GM18861 (cell line): Measurements from ENCODE around the gene NXPE4.

Experiments used
- ATAC-seq: cut with Tn5 transposase; IDR thresholded peaks from one replicate; pipeline ENCODE4 v1.9.1; 2021; ENCODE audit not compliant: unreplicated experiment

The NXPE4 gene

DNA sequence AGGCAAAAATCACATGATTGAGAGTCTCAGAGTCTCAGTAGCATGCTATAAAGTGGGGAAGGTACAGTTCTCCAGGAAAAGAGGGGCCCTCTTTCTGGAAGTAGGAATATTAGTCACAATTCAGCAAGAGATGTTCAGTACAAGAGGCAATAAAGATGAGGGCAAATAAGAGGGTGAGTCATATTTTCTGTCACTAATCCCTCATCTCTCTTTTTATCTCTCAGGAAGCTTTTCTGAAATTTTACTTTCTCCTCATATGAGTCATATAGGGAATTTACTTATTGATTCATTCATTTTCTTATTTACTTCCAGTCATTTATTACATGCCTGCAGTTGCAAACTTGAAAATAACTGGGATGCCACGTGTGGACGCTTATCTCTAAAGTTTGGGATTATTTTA lies 32.5 kb downstream of the NXPE4 start:
- no peak for ATAC-seq

DNA sequence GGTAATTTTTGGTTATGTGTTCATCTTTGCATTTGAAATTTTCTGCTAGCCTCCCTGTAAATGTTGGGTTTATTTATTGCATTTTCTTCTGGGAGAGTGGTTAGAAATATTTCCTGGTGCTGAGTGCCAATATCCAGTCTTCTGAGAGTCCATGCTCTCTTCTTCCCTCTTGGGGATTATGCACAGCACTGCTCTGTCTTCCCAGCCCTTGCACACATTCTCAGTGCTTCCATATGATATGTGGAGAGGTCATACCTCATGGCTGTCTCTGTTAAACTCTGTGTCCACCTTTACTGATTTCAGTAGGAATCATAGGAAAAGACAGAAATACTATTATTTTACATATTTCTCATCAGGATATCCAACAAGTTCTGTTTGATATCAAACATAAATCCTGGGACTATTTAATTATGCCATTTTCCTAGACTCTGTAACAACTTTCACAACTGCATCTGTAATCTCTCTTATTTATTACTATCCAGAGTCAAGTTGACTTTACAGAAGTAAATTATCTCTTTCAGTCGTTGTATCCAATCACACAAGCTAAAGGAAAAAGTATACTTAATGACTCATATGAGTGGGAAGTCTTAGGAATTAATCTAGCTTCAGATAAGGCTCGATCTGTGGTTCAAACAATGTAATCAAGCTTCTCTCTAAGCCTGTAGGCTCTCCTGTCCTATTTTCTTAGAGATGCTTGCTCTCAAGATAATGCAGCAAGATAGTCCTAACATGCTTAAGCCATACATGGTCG lies 33.2 kb downstream of the NXPE4 start:
- ATAC-seq, result no peak

DNA sequence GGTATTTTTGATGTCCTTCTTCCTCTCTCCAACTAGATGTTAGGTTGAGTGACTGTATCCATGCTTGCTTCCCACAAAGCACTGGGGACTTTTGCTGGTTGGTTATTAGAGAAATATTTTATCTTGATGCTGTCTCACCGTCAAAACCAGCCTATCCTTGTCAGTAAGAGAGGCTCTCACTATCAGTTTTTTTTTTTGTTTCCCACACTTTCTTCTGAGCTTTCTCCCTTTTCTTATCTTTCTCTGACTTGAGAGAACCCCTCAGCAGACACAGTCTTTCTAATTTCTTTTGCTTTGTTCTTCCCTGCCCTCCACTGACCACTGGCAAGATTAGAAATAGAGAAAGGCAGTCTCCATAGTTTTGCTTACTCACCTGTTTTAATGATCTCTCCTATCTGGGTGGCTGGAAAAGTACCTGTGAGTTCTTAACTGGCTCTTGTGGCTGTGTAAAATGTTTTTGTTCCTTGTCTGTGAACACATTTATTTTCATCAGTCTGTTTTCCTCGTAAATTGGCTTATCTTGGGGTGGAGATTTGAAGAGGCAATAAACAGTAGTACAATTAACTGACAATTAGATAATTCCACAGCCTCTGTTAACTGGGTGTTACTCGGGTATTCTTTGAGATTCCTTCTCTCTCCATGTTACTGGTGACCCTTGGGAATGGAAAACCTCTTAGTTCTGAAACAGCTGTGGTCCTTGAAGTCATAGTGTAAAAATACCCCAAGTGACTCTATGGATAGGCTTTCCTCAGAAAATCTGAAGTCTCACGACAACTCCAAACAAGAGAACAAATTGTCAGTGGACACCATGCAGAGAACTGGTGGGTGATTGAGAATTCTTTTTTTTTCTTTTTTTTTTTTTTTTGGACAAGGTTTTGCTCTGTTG lies 35.9 kb downstream of the NXPE4 start, which contains the start of gene NXPE1:
NXPE1 (minus strand) TSS at position 457 of the 886 bp plus-strand sequence. CDS start 8,680 bp downstream, outside the sequence.
- ATAC-seq, result no peak

DNA sequence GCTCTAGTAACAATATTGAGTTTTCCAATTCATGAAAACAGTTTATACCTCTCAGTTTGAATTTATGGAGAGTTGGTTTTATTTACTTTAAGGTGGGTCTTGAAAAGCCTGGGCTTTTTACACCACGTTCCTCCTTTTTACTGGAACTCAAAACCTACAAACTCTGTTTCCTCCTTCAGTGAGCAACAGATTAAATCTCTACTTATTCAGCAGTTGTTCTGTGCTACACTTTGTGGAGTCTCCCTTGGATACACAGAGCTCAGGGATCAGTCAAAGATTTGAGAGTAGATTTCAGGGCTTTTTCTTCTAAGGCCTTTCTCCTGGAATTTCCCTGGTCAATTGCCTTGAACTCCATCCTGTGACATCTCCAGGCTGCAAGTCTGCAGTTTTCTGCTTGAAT lies 39.5 kb downstream of the NXPE4 start:
- no peak for ATAC-seq

DNA sequence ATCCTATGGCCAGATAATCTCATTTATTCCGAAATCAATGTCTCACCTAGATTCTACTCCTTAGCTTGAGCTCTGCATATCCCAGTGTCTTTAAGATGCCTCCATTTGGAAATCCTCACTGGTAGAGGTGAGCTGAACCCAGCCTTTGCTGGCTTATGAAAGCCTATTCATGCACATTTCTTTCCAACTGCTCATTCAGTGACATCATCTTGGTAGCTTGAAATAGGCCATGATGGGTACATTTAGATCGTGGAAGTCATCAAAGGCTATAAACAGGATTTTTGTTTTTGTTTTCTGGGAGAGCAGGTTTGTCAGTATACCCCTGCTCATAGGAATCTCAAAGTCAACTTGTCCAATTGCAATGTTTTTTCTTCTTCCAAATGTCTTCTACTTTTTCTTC lies 41.9 kb downstream of the NXPE4 start:
- no peak for ATAC-seq

DNA sequence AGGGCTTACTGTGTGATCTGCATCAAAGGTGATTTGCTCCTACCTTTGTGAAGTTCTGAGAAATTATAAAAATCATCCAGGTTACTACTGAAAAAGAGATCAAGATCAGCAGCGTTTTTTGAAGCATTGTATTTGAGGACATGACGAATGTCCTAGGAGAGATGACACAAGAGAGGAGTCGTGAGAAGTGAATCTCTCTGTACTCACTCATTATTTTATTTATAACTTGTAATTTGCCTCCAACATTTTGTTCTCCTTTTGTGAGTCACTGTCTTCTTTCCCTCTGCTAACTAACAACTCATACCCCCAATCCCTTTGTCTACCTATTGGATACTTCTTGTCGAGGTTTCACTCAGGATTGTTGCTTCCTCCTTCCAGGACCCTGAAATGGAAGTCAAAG lies 44.5 kb downstream of the NXPE4 start:
- no peak for ATAC-seq

DNA sequence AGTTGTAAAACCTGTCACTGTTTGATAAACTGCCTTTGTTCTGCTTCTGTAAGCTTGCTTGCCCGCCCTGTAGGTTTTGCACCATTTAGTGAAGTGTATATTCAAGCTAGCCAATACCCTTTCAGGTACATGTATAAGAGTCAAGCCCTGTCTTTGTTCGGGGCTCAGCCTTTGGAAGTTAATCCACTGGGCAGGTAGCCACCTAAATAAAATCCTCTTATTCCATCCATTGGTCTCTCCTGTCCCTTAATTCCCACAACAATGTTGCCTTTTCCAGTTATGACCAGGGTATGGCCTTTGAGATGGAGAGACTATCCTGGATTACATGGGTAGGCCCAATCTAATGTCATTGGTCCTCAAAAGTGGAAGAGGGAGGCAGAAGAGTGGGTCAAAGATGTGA lies 69.9 kb downstream of the NXPE4 start:
- ATAC-seq, result no peak

DNA sequence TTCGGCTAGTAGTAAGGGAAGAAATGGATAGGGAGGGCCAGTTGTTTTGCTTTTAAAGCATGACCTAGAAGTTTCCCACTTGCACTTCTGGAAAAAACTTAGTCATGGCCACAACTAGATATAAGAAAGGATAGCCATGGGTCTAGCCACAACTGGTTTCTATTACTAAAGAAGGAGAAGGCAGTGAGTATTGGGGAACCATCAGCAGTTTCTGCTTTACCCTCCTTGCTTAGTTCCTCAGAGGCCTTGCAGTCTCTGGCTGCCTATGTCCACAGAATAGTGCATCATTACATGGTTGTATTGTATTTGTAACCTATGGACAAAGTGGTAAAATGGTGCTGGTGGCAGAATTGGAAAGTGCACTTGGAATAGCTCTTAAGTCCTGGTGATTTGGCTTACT lies 71.5 kb downstream of the NXPE4 start:
- no peak for ATAC-seq

DNA sequence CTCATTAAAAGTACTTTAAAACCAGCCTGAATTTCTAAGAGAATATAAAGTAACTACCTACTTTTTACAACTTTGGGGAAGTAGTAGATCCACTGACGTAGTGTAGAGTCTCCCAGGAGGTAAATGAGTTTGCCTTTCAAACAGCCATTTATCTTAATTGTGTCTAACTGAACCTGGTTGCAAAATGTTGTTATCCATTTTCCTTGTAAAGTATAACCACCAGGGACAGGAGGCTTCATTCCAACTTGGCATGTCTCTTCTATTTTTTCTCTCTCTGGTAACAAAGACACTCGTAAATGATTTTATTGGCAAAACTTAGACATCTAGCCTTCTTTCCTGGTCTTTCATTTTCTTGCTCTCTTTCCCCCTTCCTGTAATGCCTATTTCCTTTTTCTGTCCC lies 72.8 kb downstream of the NXPE4 start:
- ATAC-seq, result no peak
